Right lobe of liver (tissue), 6 donors: Measurements from ENCODE around the gene CREB5. TPM values are rescaled to one million over a fixed set of nuclear protein-coding genes. Genes with fewer than 3 reads are reported as not detected.

ENCODE experiments used
- ATAC-seq, 4 donors: fragments of 200-7000 bp; cut with Tn5 transposase; one replicate each; pipeline ENCODE4 v1.9.1; 2020; ENCODE audit warnings: mild to moderate bottlenecking in 4 of 4, moderate library complexity in 4 of 4
- DNase-seq, 3 donors: peaks; one replicate each; pipeline ENCODE4 v3.0.0-alpha.2; 2020
- H3K27ac ChIP-seq, 3 donors: fragments of 200-600 bp; one replicate each; pipeline ENCODE4 v1.8.0; 2022
- H3K27me3 ChIP-seq, 2 donors: fragments of 200-600 bp; one replicate each; pipeline ENCODE4 v1.8.0; 2022
- H3K36me3 ChIP-seq, 4 donors: fragments of 200-600 bp; sonication (generic) in 1 of 4; one replicate each; pipeline versions ENCODE4 v1.5.1 to v1.8.0; 2017 to 2022; ENCODE audit warnings: control low read depth in 1 of 4
- H3K4me1 ChIP-seq, 4 donors: fragments of 200-600 bp; sonication (generic) in 1 of 4; one replicate each; pipeline versions ENCODE4 v1.5.1 to v1.8.0; 2017 to 2022; ENCODE audit warnings: control low read depth in 1 of 4
- H3K4me3 ChIP-seq, 3 donors: fragments of 200-600 bp; one replicate each; pipeline ENCODE4 v1.8.0; 2022
- H3K9me3 ChIP-seq, 4 donors: fragments of 200-600 bp; sonication (generic) in 1 of 4; one replicate each; pipeline versions ENCODE4 v1.5.1 to v1.8.0; 2017 to 2022; ENCODE audit warnings: control low read depth in 1 of 4
- POLR2A ChIP-seq: fragments of 450-650 bp; IDR thresholded peaks from one replicate; pipeline ENCODE4 v1.6.1; 2017; ENCODE audit warnings: antibody characterized with exemption, mild to moderate bottlenecking
- WGBS: methylation state at CpG from one replicate; pipeline ENCODE4 v1.1.6; 2018; ENCODE audit warnings: low coverage, low lambda C conversion rate; ENCODE audit not compliant: insufficient coverage; ENCODE audit errors: missing lambda C conversion rate; 5-methylcytosine and 5-hydroxymethylcytosine counted together
- intact Hi-C, 2 donors: fragments of 100-400 bp; cut with DNase I; formaldehyde crosslinking; loops; one replicate each; pipeline versions ENCODE4 v1.11.2 to v1.14.1; 2022
- total RNA-seq, 6 experiments: library from RNA; depleted of rRNA in 2 of 6; stranded (reverse); fragments of >200 nt in 2 of 6; fragmentation: NEBNext Ultra II Directional in 3 of 6; extraction: Animal tissue kit (Norgen Biotek cat#: 25700) in 3 of 6; gene quantifications; one replicate each; pipeline versions ENCODE4 v1.1.0 to v1.2.4, GENCODE V29; 2016 to 2023
- TF ChIP-seq, protein P1 (sequence below), 4 donors: fragments of 200-600 bp in 3 of 4; fragments of 450-650 bp in 1 of 4; IDR thresholded peaks; one replicate each; pipeline versions ENCODE4 v1.5.1 to v1.8.0; 2016 to 2022; ENCODE audit warnings: antibody characterized with exemption in 4 of 4, mild to moderate bottlenecking in 2 of 4
- donor health status: DM: no; HTN: yes; CAD: no.
- donor health status: DM: no; HTN: no; CAD: no.
- donor health status: DM: no; HTN: no; CAD: no.
- donor health status: DM: no; HTN: yes; CAD: no.
- donor health status: DM: no; HTN: yes; CAD: no.

CREB5 gene
- total RNA-seq, 6 experiments from 2014 or later, result 0.48 to 6.3 (median 1.4) TPM

DNA sequence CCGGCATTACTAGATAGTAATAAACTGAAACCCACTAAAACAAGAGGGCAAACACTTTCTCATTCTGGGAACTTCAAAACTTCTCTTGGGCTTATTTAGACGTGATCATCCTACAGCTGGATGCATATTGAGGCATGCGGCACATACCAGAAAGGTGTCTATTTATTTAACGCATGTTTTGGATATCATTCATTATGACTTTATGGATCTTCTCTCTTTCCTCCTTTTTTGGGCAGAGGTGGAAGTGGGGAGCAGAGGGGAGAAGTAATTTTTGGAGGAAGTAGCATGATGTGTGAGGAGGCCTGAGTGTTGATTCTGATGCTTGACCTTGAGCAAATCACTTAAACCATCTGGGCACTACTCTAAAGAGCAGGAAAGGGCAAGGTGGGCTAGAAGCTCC is 275.2 kb downstream of the CREB5 start:
- H3K4me3 ChIP-seq, result no peak overlapping the region
- H3K4me1 ChIP-seq, result peaks cover 0 to 7% (median 0%) of the 10 kb centered on the region in 4 donors
- DNase-seq (no peak), ATAC-seq (no peak)
- H3K9me3 ChIP-seq, result no peaks in the 10 kb centered on the region
- WGBS, result 45% methylated on average over 4 of the region's 4 CpGs
- intact Hi-C loops, result no loop called here
- TF ChIP-seq, protein P1, sequence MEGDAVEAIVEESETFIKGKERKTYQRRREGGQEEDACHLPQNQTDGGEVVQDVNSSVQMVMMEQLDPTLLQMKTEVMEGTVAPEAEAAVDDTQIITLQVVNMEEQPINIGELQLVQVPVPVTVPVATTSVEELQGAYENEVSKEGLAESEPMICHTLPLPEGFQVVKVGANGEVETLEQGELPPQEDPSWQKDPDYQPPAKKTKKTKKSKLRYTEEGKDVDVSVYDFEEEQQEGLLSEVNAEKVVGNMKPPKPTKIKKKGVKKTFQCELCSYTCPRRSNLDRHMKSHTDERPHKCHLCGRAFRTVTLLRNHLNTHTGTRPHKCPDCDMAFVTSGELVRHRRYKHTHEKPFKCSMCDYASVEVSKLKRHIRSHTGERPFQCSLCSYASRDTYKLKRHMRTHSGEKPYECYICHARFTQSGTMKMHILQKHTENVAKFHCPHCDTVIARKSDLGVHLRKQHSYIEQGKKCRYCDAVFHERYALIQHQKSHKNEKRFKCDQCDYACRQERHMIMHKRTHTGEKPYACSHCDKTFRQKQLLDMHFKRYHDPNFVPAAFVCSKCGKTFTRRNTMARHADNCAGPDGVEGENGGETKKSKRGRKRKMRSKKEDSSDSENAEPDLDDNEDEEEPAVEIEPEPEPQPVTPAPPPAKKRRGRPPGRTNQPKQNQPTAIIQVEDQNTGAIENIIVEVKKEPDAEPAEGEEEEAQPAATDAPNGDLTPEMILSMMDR (IDR thresholded peaks at IDR 0.05), result no peak
- TF ChIP-seq POLR2A, result no peak
- H3K27me3 ChIP-seq, result peaks cover 0 to 6% of the 10 kb centered on the region in 2 donors
- no peaks in the 10 kb centered on the region for H3K36me3 ChIP-seq
- H3K27ac ChIP-seq, result no peak overlapping the region

DNA sequence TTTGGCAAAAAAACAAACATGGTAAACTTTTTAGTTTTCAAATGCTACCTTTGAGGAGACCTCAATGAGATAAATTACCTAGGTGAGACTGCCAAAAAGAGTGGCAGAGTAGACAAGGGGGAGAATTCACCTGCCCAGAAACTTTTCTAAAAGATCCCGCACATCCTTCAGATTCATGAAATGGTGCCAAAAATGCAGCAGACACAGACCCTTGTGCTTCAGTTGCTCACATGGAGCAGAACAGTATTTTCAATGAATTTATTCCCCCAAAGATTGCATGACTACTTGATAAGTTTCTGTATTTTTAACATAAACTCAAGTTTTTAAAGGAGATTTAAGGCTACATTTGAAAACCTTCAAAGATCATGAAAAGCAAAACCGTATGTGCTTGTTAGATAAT is 275.9 kb downstream of the CREB5 start:
- no peak for TF ChIP-seq POLR2A
- TF ChIP-seq, protein P1 (IDR thresholded peaks at IDR 0.05), result no peak
- intact Hi-C loops, result no loop called here
- no peak for ATAC-seq
- Histone ChIP-seq H3K9me3 (no peaks in the 10 kb centered on the region), H3K27ac (no peak overlapping the region), H3K4me1 (peaks cover 0 to 6% (median 0%) of the 10 kb centered on the region in 4 donors), H3K4me3 (no peak overlapping the region), H3K27me3 (peaks cover 0 to 6% of the 10 kb centered on the region in 2 donors), H3K36me3 (no peaks in the 10 kb centered on the region)
- DNase-seq, result no peak
- 84% methylated on average over 2 of the region's 2 CpGs for WGBS

DNA sequence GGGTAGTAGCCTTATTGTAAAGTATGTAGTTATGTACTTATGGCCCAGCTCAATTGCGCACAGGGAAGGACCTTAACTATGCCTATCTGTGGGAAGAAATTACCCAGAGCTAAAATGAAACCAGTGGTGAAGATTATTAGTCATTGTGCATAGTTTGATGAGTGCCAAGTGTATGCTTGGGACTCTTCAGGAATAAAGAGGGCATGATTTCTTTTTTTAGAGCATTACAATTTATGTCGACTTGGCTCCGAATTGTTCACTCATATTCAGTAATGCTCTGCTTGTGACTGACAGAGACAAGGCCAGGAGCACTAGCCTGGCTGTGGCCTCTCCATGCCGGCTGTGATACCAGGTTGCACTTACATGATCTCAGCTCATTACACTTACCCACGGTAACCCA is 276.3 kb downstream of the CREB5 start:
- DNase-seq (no peak), ATAC-seq (no peak)
- no peak for TF ChIP-seq POLR2A
- TF ChIP-seq, protein P1 (IDR thresholded peaks at IDR 0.05), result no peak
- intact Hi-C loops, result no loop called here
- Histone ChIP-seq H3K4me1 (peaks cover 0 to 1% (median 0%) of the 10 kb centered on the region in 4 donors), H3K4me3 (no peak overlapping the region), H3K27ac (no peak overlapping the region), H3K9me3 (no peaks in the 10 kb centered on the region), H3K27me3 (peaks cover 0 to 6% of the 10 kb centered on the region in 2 donors), H3K36me3 (no peaks in the 10 kb centered on the region)
- WGBS, result 82% methylated on average over 5 of the region's 5 CpGs

DNA sequence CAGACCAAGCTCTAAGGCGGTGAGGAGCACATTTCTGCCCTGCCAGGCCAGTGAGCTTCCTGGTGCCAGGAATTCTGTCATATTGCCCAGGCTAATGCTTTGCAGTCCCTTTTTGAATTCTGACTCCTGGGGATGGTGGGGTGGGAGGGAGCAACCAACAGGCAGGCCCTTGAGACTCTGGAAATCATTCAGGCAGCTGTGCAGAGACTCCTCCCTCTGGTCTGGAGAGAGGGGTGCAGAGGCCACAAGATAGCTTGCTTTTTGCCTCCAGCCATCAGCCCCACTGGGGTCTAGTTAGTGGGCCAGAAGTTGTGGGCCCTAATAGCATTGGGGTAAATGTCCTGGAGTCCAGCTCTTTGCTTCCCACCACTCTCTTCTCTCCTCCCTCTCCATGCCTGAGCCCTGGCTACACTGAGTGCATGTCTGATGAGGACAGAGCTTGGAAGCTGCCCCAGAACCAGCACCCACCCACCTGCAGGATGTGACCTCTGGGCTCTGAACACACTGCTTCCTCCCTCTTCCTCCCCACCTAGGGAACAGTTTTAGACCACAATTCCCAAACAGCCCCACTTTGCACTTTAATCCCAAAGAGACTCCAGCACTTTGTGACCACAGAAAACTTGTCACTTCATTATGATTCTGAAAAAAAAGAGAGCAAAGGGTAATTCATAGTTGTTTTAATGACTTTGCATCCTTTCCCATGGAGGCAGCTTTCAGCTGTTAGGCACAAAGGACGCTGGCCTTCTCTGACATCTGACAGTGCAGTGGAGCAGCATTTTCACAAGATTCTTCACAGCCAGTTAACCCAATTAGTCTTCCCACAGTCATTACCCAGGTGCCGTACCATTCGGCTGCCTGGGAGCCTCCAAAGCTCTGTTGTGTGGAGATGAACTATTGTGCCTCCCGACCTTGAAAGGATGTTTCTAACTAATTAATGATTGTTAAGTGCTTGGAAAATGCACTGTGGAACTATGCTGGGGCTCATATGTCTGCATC is 283.3 kb downstream of the CREB5 start:
- Histone ChIP-seq H3K27me3 (no peaks in the 10 kb centered on the region), H3K4me3 (no peak overlapping the region), H3K9me3 (no peaks in the 10 kb centered on the region), H3K36me3 (no peaks in the 10 kb centered on the region), H3K27ac (no peak overlapping the region), H3K4me1 (no peaks in the 10 kb centered on the region)
- intact Hi-C loops, result no loop called here
- ATAC-seq (peak in 1 of 4 donors; percentile 25), DNase-seq (no peak)
- no peak for TF ChIP-seq POLR2A
- TF ChIP-seq, protein P1 (IDR thresholded peaks at IDR 0.05), result no peak
- WGBS, result 46% methylated on average over 2 of the region's 5 CpGs
